Kidney epithelial cell (primary cell): ENCODE measurements around the gene IGF2BP1. TPM values are rescaled to one million over a fixed set of nuclear protein-coding genes. Genes with fewer than 3 reads are reported as not detected.

Experiments
- DNase-seq: peaks from one replicate; pipeline ENCODE4 v3.0.0-alpha.2; 2010; ENCODE audit warnings: low read depth
- H3K27me3 ChIP-seq: 2 replicates; pipeline ENCODE4 v1.6.0; 2011; ENCODE audit warnings: low read length; ENCODE audit not compliant: control insufficient read depth, insufficient read depth
- H3K36me3 ChIP-seq: 2 replicates; pipeline ENCODE4 v1.5.1; 2011; ENCODE audit warnings: low read length; ENCODE audit not compliant: control insufficient read depth, insufficient read depth
- H3K4me3 ChIP-seq: 2 replicates; pipeline ENCODE4 v1.5.1; 2011; ENCODE audit warnings: low read depth, mild to moderate bottlenecking, control low read depth, low read length
- CTCF ChIP-seq: IDR thresholded peaks from 2 replicates; pipeline ENCODE4 v1.5.1; 2011; ENCODE audit warnings: mild to moderate bottlenecking, moderate library complexity, low read length, control low read depth, inconsistent platforms; ENCODE audit not compliant: insufficient read depth, poor library complexity, severe bottlenecking
- total RNA-seq: library from RNA; depleted of rRNA; stranded (reverse); fragments of >200 nt; gene quantifications from 2 replicates; pipeline ENCODE4 v1.2.3, GENCODE V29; 2015

IGF2BP1 gene
- total RNA-seq, 1 donor from 2014 or later, result 10.2 TPM

GRCh38 chr17:48961516-48962233, 35.5 kb upstream of the IGF2BP1 start:
- DNase-seq, result no peak
- Histone ChIP-seq H3K4me3 (no peak overlapping the region), H3K27me3 (no peaks in the 10 kb centered on the region), H3K36me3 (no peaks in the 10 kb centered on the region)
- TF ChIP-seq CTCF, result no peak

- DNase-seq, result no peak
- TF ChIP-seq CTCF, result no peak
Measured at GRCh38 chr17:48970224-48970623, 27.0 kb upstream of the IGF2BP1 start.

GRCh38 chr17:48970865-48971687, 26.1 kb upstream of the IGF2BP1 start:
- DNase-seq, result no peak
- Histone ChIP-seq H3K4me3 (no peak overlapping the region), H3K36me3 (no peaks in the 10 kb centered on the region), H3K27me3 (no peaks in the 10 kb centered on the region)
- TF ChIP-seq CTCF, result no peak

More at GRCh38 chr17:48970224-48970623, 27.0 kb upstream of the IGF2BP1 start:
- Histone ChIP-seq H3K36me3 (no peaks in the 10 kb centered on the region), H3K4me3 (no peak overlapping the region), H3K27me3 (no peaks in the 10 kb centered on the region)

GRCh38 chr17:48972749-48973097, 24.5 kb upstream of the IGF2BP1 start:
- DNase-seq, result no peak
- TF ChIP-seq CTCF, result no peak
- Histone ChIP-seq H3K4me3 (no peak overlapping the region), H3K36me3 (no peaks in the 10 kb centered on the region), H3K27me3 (no peaks in the 10 kb centered on the region)

- Histone ChIP-seq H3K36me3 (no peaks in the 10 kb centered on the region), H3K27me3 (no peaks in the 10 kb centered on the region), H3K4me3 (no peak overlapping the region)
- no peak for TF ChIP-seq CTCF
- DNase-seq, result no peak
Measured at GRCh38 chr17:48973806-48974205, 23.4 kb upstream of the IGF2BP1 start.
